Erythroblast (primary cell): ENCODE measurements around the gene PLAGL1.

ENCODE experiments used
- GATA1 ChIP-seq: IDR thresholded peaks from 2 replicates; pipeline ENCODE4 v1.6.1; 2011; ENCODE audit warnings: low read depth, mild to moderate bottlenecking, control low read depth, low read length, moderate library complexity
- POLR2A ChIP-seq: IDR thresholded peaks from 2 replicates; pipeline ENCODE4 v1.6.1; 2011; ENCODE audit warnings: mild to moderate bottlenecking, low read length

DNA sequence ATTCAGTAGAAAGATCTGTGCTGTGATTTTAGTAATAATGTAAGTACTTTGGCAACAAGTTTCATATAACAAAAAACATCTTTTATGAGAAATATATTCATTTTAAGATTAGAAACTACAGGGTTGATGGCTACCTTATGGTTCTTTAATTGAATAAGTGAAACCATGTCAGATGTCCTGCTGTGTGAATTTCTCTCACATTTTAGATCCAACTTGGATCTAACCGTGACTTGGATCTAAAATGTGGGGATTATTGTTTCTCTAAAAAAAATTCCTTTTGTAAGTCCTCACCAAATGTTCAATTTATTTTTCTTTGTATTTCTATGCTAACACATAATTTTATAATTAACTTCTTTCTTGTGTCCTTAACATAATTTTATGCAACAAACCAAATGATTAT is 113.4 kb downstream of the PLAGL1 start:
- no peak for TF ChIP-seq POLR2A
- TF ChIP-seq GATA1: no peak
